Measurements from ENCODE around the gene RNF144B.

DNA sequence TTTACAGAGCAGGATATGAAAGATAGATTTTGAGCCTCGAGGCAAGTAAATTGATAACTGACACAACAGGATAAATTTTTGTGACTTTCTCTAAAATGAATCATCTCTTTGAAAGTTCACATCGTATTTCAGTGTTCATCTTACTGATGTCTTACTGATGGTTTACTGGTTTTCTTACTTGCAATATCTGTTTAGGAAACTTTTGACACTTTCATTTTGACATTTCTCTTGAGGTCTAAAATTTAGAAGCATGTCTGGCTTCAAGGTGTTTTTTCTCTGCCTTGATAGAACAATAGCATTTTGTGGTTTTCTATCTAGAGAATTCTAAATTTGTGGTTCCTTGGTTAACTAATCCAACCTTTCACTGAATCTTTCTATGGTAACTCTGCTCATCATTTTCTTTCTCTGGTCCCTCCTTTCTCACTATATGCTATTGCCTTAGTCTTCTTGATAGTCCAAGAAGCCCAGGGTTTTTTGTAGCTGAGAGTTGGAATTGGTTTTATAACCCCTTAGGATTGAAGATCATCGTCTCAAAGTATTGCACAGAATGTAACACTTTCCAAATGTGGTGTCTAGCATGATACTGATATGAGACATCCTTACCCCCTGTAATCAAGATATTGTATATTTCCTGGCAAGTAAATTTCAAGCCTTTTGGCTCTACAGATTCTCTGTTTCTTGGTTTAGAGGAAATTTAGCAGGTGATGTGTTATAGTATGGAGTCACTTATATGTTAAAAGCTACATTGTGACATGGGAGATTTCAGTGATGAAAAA is 98.7 kb downstream of the RNF144B start:
- TF ChIP-seq CTCF (IDR thresholded peaks at IDR 0.05; ENCODE audit: insufficient read depth, low read depth, low read length): no peak
- TF ChIP-seq EZH2 (IDR thresholded peaks at IDR 0.05; ENCODE audit: insufficient read depth, low read length): no peak

Data from astrocyte (in vitro differentiated cells and primary cell).